Stimulated activated CD8-positive, alpha-beta memory T cell treated with anti-CD3 and anti-CD28 coated beads, Interleukin-12 subunit alpha, Interleukin-12 subunit beta, amount 100 ng/mL, for 4 hours (primary cell): ENCODE measurements around the gene FAM72B.
"Not testable (repeated sequence)": the region's sequence is repeated elsewhere in the genome, so short reads cannot be mapped to it uniquely, and the experiment has no call there.

Source experiments
- DNase-seq: peaks from one replicate; pipeline ENCODE4 v3.0.0-alpha.2; 2020; ENCODE audit warnings: low read depth

Gene FAM72B

GRCh38 chr1:121200232-121200631 is 16.1 kb upstream of the FAM72B start:
- not testable (repeated sequence) for DNase-seq

GRCh38 chr1:121199763-121200162 is 15.6 kb upstream of the FAM72B start:
- not testable (repeated sequence) for DNase-seq

GRCh38 chr1:121197095-121197882 is 13.1 kb upstream of the FAM72B start:
- not testable (repeated sequence) for DNase-seq

- DNase-seq: not testable (repeated sequence)
These were observed 8.4 kb upstream of the FAM72B start for GRCh38 chr1:121192512-121192911.

- not testable (repeated sequence) for DNase-seq
These were observed 3.8 kb upstream of the FAM72B start for GRCh38 chr1:121187914-121188313.

GRCh38 chr1:121186191-121186590 is 2.1 kb upstream of the FAM72B start:
- DNase-seq: not testable (repeated sequence)

GRCh38 chr1:121185140-121185708 is 1.1 kb upstream of the FAM72B start:
- DNase-seq: not testable (repeated sequence)

GRCh38 chr1:121183867-121184266 is 273 bp downstream of the FAM72B start:
- DNase-seq: not testable (repeated sequence)

- not testable (repeated sequence) for DNase-seq
These were observed 5.9 kb downstream of the FAM72B start for GRCh38 chr1:121178197-121178596.

GRCh38 chr1:121176649-121177048 is 7.5 kb downstream of the FAM72B start:
- not testable (repeated sequence) for DNase-seq

- DNase-seq: not testable (repeated sequence)
These were observed 15.9 kb downstream of the FAM72B start for GRCh38 chr1:121168152-121168668.

- not testable (repeated sequence) for DNase-seq
These were observed 16.9 kb downstream of the FAM72B start for GRCh38 chr1:121167225-121167738.

- DNase-seq: not testable (repeated sequence)
These were observed 18.8 kb downstream of the FAM72B start for GRCh38 chr1:121165296-121165695.

GRCh38 chr1:121163850-121164757 is 20.0 kb downstream of the FAM72B start:
- not testable (repeated sequence) for DNase-seq

GRCh38 chr1:121161199-121161901 is 22.8 kb downstream of the FAM72B start:
- DNase-seq: not testable (repeated sequence)

- DNase-seq: not testable (repeated sequence)
These were observed 24.0 kb downstream of the FAM72B start for GRCh38 chr1:121160118-121160517.

GRCh38 chr1:121157609-121158008 is 26.5 kb downstream of the FAM72B start:
- not testable (repeated sequence) for DNase-seq

- not testable (repeated sequence) for DNase-seq
These were observed 27.1 kb downstream of the FAM72B start for GRCh38 chr1:121156958-121157603.

GRCh38 chr1:121155671-121156358 is 28.3 kb downstream of the FAM72B start:
- DNase-seq: not testable (repeated sequence)

GRCh38 chr1:121154811-121155210 is 29.3 kb downstream of the FAM72B start:
- DNase-seq: not testable (repeated sequence)
